ENCODE results near the gene TOP1.
A peak's percentile ranks its signal among the peaks of the same experiment; 100 is the strongest.

The TOP1 gene

GRCh38 chr20:41028359-41029149 is at the start of gene TOP1:
Gene TOP1, plus strand, starts transcription at chr20:41028822. Its CDS starts 246 bp downstream, at chr20:41029068.
- H3K4me1 ChIP-seq (ENCODE audit: control insufficient read depth, insufficient read depth, low read length) = no peaks in the 10 kb centered on the region
- H3K36me3 ChIP-seq (ENCODE audit: control insufficient read depth, insufficient read depth, low read length) = no peaks in the 10 kb centered on the region
- no peaks in the 10 kb centered on the region for H3K27me3 ChIP-seq (ENCODE audit: control insufficient read depth, insufficient read depth, low read length)
- H3K27ac ChIP-seq (ENCODE audit: low read length) = no peak within 1 kb of the TSS
- H3K9me3 ChIP-seq (ENCODE audit: control insufficient read depth, insufficient read depth, low read length) = no peaks in the 10 kb centered on the region
- peak within 1 kb of the TSS; percentile 90 for H3K4me3 ChIP-seq (ENCODE audit: low read length)
- WGBS (ENCODE audit: insufficient coverage, insufficient read length) = no CpG with 5 or more reads among the region's 85 CpGs
- DNase-seq (ENCODE audit: low read depth, low spot score) = peak; percentile 98

DNA sequence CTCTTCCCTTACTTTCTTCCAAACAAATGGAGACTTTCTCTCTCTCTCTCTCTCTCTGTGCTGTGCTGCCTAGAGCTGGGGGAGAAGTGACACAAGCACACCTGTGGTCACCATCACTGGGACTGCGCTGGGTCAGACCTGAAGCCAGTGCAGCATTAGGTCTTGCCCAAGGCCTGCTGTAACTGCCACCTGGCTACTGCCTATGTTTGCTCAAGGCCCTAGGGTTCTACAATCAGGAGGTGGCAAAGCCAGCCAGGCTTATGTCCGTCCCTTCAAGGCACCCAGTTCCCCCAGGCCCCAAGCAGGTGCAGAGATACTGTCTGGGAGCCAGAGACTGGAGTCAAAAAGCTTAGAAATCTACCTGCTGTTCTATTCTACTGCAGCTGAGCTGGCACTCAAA is 49.4 kb upstream of the TOP1 start:
- no peaks in the 10 kb centered on the region for H3K4me1 ChIP-seq (ENCODE audit: control insufficient read depth, insufficient read depth, low read length)
- H3K27me3 ChIP-seq (ENCODE audit: control insufficient read depth, insufficient read depth, low read length) = no peaks in the 10 kb centered on the region
- no CpG with 5 or more reads among the region's 2 CpGs for WGBS (ENCODE audit: insufficient coverage, insufficient read length)
- no peak for DNase-seq (ENCODE audit: low read depth, low spot score)
- H3K4me3 ChIP-seq (ENCODE audit: low read length) = no peak overlapping the region
- no peak overlapping the region for H3K27ac ChIP-seq (ENCODE audit: low read length)
- H3K9me3 ChIP-seq (ENCODE audit: control insufficient read depth, insufficient read depth, low read length) = no peaks in the 10 kb centered on the region
- H3K36me3 ChIP-seq (ENCODE audit: control insufficient read depth, insufficient read depth, low read length) = no peaks in the 10 kb centered on the region

GRCh38 chr20:40980106-40980827 is 48.4 kb upstream of the TOP1 start:
- no peak for DNase-seq (ENCODE audit: low read depth, low spot score)
- H3K4me1 ChIP-seq (ENCODE audit: control insufficient read depth, insufficient read depth, low read length) = no peaks in the 10 kb centered on the region
- H3K36me3 ChIP-seq (ENCODE audit: control insufficient read depth, insufficient read depth, low read length) = no peaks in the 10 kb centered on the region
- no CpG with 5 or more reads among the region's 4 CpGs for WGBS (ENCODE audit: insufficient coverage, insufficient read length)
- H3K27ac ChIP-seq (ENCODE audit: low read length) = no peak overlapping the region
- H3K27me3 ChIP-seq (ENCODE audit: control insufficient read depth, insufficient read depth, low read length) = no peaks in the 10 kb centered on the region
- no peak overlapping the region for H3K4me3 ChIP-seq (ENCODE audit: low read length)
- no peaks in the 10 kb centered on the region for H3K9me3 ChIP-seq (ENCODE audit: control insufficient read depth, insufficient read depth, low read length)

DNA sequence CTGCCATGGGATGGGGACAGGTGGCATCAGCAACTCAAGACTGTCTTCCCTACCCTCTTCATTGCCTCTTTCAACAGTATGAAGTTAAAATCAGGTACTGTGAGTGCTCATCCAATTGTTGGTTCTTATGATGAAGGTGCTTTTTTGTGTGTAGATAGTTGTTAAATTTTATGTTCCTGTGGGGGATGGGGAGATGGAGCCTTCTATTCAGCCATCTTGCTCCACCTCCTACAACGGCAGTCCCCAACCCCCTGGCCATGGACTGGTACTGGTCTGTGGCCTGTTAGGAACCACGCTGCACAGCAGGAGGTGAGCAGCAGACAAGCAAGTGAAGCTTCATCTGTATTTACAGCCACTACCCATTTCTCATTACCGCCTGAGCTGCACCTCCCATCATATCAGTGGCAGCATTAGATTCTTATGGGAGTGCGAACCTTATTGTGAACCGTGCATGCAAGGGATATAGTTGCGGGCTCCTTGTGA is 47.8 kb upstream of the TOP1 start:
- H3K36me3 ChIP-seq (ENCODE audit: control insufficient read depth, insufficient read depth, low read length) = no peaks in the 10 kb centered on the region
- no peaks in the 10 kb centered on the region for H3K27me3 ChIP-seq (ENCODE audit: control insufficient read depth, insufficient read depth, low read length)
- no peak overlapping the region for H3K4me3 ChIP-seq (ENCODE audit: low read length)
- H3K27ac ChIP-seq (ENCODE audit: low read length) = no peak overlapping the region
- DNase-seq (ENCODE audit: low read depth, low spot score) = no peak
- WGBS (ENCODE audit: insufficient coverage, insufficient read length) = no CpG with 5 or more reads among the region's 6 CpGs
- H3K4me1 ChIP-seq (ENCODE audit: control insufficient read depth, insufficient read depth, low read length) = no peaks in the 10 kb centered on the region
- no peaks in the 10 kb centered on the region for H3K9me3 ChIP-seq (ENCODE audit: control insufficient read depth, insufficient read depth, low read length)

GRCh38 chr20:40982415-40983145 is 46.0 kb upstream of the TOP1 start:
- H3K4me1 ChIP-seq (ENCODE audit: control insufficient read depth, insufficient read depth, low read length) = no peaks in the 10 kb centered on the region
- H3K27me3 ChIP-seq (ENCODE audit: control insufficient read depth, insufficient read depth, low read length) = no peaks in the 10 kb centered on the region
- no peak for DNase-seq (ENCODE audit: low read depth, low spot score)
- no CpG with 5 or more reads among the region's 3 CpGs for WGBS (ENCODE audit: insufficient coverage, insufficient read length)
- no peaks in the 10 kb centered on the region for H3K36me3 ChIP-seq (ENCODE audit: control insufficient read depth, insufficient read depth, low read length)
- H3K27ac ChIP-seq (ENCODE audit: low read length) = no peak overlapping the region
- no peak overlapping the region for H3K4me3 ChIP-seq (ENCODE audit: low read length)
- H3K9me3 ChIP-seq (ENCODE audit: control insufficient read depth, insufficient read depth, low read length) = no peaks in the 10 kb centered on the region

DNA sequence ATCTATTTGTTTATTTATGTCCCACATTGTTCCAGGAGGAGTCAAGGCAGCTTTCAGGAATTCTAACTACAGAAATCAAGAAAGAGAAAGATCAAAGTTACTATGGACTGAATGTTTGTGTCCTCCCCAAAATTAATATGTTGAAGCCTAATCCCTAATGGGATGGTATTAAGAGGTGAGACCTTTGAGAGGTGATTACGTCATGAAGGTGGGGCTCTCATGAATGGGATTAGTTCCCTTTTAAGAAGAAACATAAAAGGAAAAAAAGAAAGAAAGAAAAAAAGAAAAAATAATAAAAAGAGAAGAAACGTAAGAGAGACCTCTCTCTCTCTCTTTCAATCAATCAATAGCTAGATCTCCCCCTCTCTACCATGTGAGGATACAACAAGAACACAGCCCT is 44.7 kb upstream of the TOP1 start:
- no peaks in the 10 kb centered on the region for H3K9me3 ChIP-seq (ENCODE audit: control insufficient read depth, insufficient read depth, low read length)

DNA sequence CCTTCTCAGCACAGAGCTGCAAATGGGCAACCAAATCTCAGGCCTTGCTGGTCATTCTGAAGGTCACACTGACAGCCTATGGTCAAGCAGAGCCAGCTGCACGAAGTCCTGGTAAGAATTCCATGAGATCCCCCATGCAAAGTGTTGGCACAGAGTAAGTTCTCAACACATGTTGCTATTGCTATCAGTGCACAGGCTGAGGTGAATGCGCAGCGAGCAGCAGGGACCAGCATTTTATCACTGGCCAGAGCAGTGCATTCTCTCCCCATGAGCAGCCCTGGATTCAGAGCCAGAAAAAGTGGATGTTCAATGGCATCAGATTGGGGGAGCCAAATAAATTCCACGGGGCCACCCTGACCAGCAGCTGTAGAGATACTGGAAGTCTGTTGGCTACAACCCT is 44.1 kb upstream of the TOP1 start:
- H3K4me3 ChIP-seq (ENCODE audit: low read length) = no peak overlapping the region
- H3K27ac ChIP-seq (ENCODE audit: low read length) = no peak overlapping the region
- H3K36me3 ChIP-seq (ENCODE audit: control insufficient read depth, insufficient read depth, low read length) = no peaks in the 10 kb centered on the region
- WGBS (ENCODE audit: insufficient coverage, insufficient read length) = no CpG with 5 or more reads among the region's 4 CpGs
- H3K4me1 ChIP-seq (ENCODE audit: control insufficient read depth, insufficient read depth, low read length) = no peaks in the 10 kb centered on the region
- no peaks in the 10 kb centered on the region for H3K9me3 ChIP-seq (ENCODE audit: control insufficient read depth, insufficient read depth, low read length)
- DNase-seq (ENCODE audit: low read depth, low spot score) = no peak
- H3K27me3 ChIP-seq (ENCODE audit: control insufficient read depth, insufficient read depth, low read length) = no peaks in the 10 kb centered on the region

More for the DNA sequence above, 44.7 kb upstream of the TOP1 start:
- Histone ChIP-seq H3K4me3 (ENCODE audit: low read length) (no peak overlapping the region), H3K27me3 (ENCODE audit: control insufficient read depth, insufficient read depth, low read length) (no peaks in the 10 kb centered on the region), H3K27ac (ENCODE audit: low read length) (no peak overlapping the region), H3K4me1 (ENCODE audit: control insufficient read depth, insufficient read depth, low read length) (no peaks in the 10 kb centered on the region), H3K36me3 (ENCODE audit: control insufficient read depth, insufficient read depth, low read length) (no peaks in the 10 kb centered on the region)
- DNase-seq (ENCODE audit: low read depth, low spot score) = no peak
- WGBS (ENCODE audit: insufficient coverage, insufficient read length) = no CpG with 5 or more reads among the region's 2 CpGs

GRCh38 chr20:40986774-40987173 is 41.8 kb upstream of the TOP1 start:
- no peak for DNase-seq (ENCODE audit: low read depth, low spot score)
- H3K27ac ChIP-seq (ENCODE audit: low read length) = no peak overlapping the region
- no peak overlapping the region for H3K4me3 ChIP-seq (ENCODE audit: low read length)
- H3K27me3 ChIP-seq (ENCODE audit: control insufficient read depth, insufficient read depth, low read length) = no peaks in the 10 kb centered on the region
- no peaks in the 10 kb centered on the region for H3K36me3 ChIP-seq (ENCODE audit: control insufficient read depth, insufficient read depth, low read length)
- peaks cover 2% of the 10 kb centered on the region; the same call in 1 of the 2 replicates for H3K4me1 ChIP-seq (ENCODE audit: control insufficient read depth, insufficient read depth, low read length)
- H3K9me3 ChIP-seq (ENCODE audit: control insufficient read depth, insufficient read depth, low read length) = no peaks in the 10 kb centered on the region
- no CpG with 5 or more reads among the region's 2 CpGs for WGBS (ENCODE audit: insufficient coverage, insufficient read length)

DNA sequence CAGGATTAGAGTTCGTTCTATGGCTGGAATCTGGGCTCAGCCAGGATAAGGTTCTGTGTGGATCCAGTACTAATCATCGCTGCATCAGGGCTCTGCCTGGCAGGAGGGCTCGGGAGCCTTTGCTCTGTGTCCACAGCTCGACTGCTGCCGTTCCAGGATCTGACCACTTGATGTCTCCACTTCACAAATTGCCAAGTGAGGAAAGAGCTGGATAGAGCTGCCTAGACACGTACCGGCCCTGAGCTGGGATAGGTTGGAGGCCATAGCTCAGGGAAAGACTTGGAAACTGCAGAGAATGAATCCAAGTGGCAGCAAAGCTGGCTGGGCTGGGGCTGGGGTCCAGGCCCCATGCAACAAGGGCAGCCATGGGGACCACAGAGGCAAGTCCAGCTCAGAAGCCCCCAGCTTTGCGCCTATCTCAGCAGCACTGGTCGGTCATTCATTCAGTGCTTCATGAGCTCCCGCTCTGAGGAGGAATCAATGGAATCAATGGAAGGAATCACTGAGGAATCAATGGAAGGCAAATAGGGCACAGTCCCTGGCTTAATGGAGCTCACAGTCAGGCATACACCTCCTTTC is 38.0 kb upstream of the TOP1 start:
- no CpG with 5 or more reads among the region's 10 CpGs for WGBS (ENCODE audit: insufficient coverage, insufficient read length)
- Histone ChIP-seq H3K9me3 (ENCODE audit: control insufficient read depth, insufficient read depth, low read length) (no peaks in the 10 kb centered on the region), H3K36me3 (ENCODE audit: control insufficient read depth, insufficient read depth, low read length) (no peaks in the 10 kb centered on the region), H3K27ac (ENCODE audit: low read length) (no peak overlapping the region), H3K27me3 (ENCODE audit: control insufficient read depth, insufficient read depth, low read length) (no peaks in the 10 kb centered on the region), H3K4me1 (ENCODE audit: control insufficient read depth, insufficient read depth, low read length) (peaks cover 2% of the 10 kb centered on the region; the same call in 1 of the 2 replicates), H3K4me3 (ENCODE audit: low read length) (no peak overlapping the region)
- no peak for DNase-seq (ENCODE audit: low read depth, low spot score)

All from iPS DF 6.9 (cell line).